ACC112 (cell line): Measurements from ENCODE around the gene NAA30.

Source experiments
- H2AFZ ChIP-seq: fragments of 200-600 bp; sonication (generic); one replicate; pipeline ENCODE4 v1.6.0; 2017; ENCODE audit warnings: antibody characterized with exemption, low read length; ENCODE audit not compliant: unreplicated experiment
- H3K27ac ChIP-seq: fragments of 200-600 bp; sonication (generic); 2 replicates; pipeline ENCODE4 v1.5.1; 2014; ENCODE audit warnings: low read depth, mild to moderate bottlenecking, antibody characterized with exemption, low read length, moderate library complexity
- H3K27me3 ChIP-seq: fragments of 200-600 bp; sonication (generic); 2 replicates; pipeline ENCODE4 v1.6.1; 2014; ENCODE audit warnings: mild to moderate bottlenecking, antibody characterized with exemption, low read length, moderate library complexity, mixed read lengths; ENCODE audit not compliant: insufficient read depth
- H3K36me3 ChIP-seq: fragments of 200-600 bp; sonication (generic); 2 replicates; pipeline ENCODE4 v1.6.1; 2016; ENCODE audit warnings: mild to moderate bottlenecking, antibody characterized with exemption, low read length, moderate library complexity, mixed read lengths; ENCODE audit not compliant: insufficient read depth
- H3K4me1 ChIP-seq: fragments of 200-600 bp; sonication (generic); one replicate; pipeline ENCODE4 v1.6.1; 2016; ENCODE audit warnings: low read length, mixed read lengths; ENCODE audit not compliant: insufficient read depth, unreplicated experiment, control insufficient read depth
- H3K4me3 ChIP-seq: fragments of 200-600 bp; sonication (generic); 2 replicates; pipeline ENCODE4 v1.5.1; 2014; ENCODE audit warnings: mild to moderate bottlenecking, low read depth, low read length
- H3K79me2 ChIP-seq: fragments of 200-600 bp; sonication (generic); one replicate; pipeline ENCODE4 v1.6.0; 2016; ENCODE audit warnings: low read length; ENCODE audit not compliant: control insufficient read depth, unreplicated experiment, insufficient read depth

The NAA30 gene

DNA sequence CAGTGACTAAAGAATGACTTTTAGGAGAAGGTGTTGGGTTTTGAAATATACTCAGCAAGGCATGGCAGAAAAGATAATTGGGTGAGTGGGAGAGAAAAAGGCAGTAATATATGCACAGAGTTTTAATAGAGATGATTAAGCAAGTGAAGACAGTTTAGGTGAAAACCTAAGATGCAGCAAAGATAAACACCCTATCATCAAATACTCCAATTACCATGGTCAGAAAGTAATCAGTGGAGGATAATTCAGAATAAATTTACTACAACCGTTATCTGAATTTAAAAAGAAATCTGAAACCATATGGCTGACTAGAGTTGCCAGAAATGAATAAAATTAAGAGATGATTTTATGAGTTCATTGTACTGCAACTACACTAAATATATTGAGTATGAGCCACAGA, 26.8 kb downstream of the NAA30 start:
- Histone ChIP-seq H3K4me3 (no peak overlapping the region), H3K27me3 (no peaks in the 10 kb centered on the region), H2AFZ (no peak overlapping the region), H3K4me1 (peaks cover 10% of the 10 kb centered on the region), H3K79me2 (no peaks in the 10 kb centered on the region), H3K27ac (no peak overlapping the region), H3K36me3 (no peaks in the 10 kb centered on the region)

DNA sequence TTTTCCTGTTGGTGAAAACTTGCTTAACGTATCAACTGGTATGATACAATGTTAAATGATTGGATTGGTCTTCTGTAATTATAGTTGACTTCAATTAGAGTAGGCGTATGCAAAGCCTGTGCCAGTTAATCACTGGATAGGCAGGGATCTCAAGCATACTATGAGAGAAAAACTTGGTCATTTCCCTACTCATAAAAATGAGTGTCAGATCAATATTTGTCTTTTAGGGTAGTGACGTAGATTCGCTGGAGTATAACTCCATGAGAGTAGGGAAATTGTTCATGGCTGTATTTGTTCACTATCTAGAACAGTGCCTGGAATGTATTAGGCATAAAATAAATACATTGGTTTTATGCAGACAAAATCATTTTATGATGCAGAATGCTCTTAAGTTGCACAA, 28.6 kb downstream of the NAA30 start:
- Histone ChIP-seq H3K27ac (no peak overlapping the region), H3K4me1 (peaks cover 10% of the 10 kb centered on the region), H3K4me3 (no peak overlapping the region), H3K27me3 (no peaks in the 10 kb centered on the region), H2AFZ (no peak overlapping the region), H3K36me3 (no peaks in the 10 kb centered on the region), H3K79me2 (no peaks in the 10 kb centered on the region)

DNA sequence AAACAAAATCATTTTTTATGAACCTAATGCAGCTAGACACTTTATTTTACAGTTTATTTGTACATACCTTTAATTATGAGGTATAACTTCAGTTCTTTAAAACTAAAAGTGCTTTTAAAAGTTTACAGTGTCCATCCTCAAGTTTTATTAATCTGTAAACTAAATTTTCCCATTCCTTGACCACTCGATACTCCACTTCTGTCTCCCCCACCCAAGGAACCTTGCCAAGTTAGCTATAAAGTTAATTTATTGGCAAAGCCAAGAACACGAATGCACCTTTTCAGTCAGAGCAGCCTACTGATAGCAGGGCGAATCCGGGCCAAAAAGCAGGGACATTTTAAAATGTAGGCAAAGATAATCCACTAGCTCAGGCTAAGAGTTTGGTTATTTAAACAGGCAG, 29.6 kb downstream of the NAA30 start:
- no peak overlapping the region for H3K4me3 ChIP-seq
- peaks cover 10% of the 10 kb centered on the region for H3K4me1 ChIP-seq
- no peaks in the 10 kb centered on the region for H3K79me2 ChIP-seq

DNA sequence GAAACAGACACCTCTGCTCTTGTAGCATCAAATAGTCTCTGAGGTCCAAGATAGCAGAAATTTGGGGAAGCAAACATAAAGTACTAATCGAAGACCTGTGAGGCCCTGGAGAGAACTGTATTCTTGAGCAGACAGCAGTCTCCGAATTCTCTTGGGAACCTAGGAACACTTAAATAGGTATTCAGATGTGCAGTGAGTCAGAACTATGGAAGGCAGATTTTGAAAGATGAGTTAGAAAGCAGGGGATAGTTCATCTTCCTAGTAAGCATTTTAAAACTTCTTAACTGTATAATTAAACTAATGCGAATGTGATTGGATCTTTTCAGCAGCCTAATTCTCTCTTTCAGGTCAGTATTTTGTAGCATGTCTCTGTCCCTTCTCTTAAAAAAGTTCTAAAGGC, 30.6 kb downstream of the NAA30 start:
- Histone ChIP-seq H3K27ac (no peak overlapping the region), H3K27me3 (no peaks in the 10 kb centered on the region), H3K4me3 (no peak overlapping the region), H2AFZ (no peak overlapping the region), H3K4me1 (peaks cover 10% of the 10 kb centered on the region), H3K36me3 (no peaks in the 10 kb centered on the region), H3K79me2 (no peaks in the 10 kb centered on the region)

More for the DNA sequence above, 29.6 kb downstream of the NAA30 start:
- no peaks in the 10 kb centered on the region for H3K27me3 ChIP-seq
- no peaks in the 10 kb centered on the region for H3K36me3 ChIP-seq
- H2AFZ ChIP-seq = no peak overlapping the region
- H3K27ac ChIP-seq = no peak overlapping the region

DNA sequence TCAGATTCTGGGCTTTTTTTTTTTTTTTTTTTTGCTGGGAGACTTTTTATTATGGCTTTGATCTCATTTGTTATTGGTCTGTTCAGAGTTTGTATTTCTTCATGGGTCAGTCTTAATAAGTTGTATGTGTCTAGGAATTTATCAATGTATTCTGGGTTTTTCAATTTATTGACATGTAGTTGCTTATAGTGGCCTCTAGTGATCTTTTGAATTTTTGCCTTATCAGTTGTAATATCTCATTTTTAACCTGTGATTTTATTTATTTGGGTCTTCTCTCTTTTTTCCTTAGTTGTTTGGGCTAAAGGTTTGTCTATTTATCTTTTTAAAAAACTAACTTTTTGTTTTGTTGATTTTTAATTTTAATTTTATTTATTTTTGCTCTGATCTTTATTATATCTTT, 45.5 kb downstream of the NAA30 start:
- H3K27ac ChIP-seq = no peak overlapping the region
- no peak overlapping the region for H3K4me3 ChIP-seq
- no peaks in the 10 kb centered on the region for H3K36me3 ChIP-seq
- H3K27me3 ChIP-seq = peaks cover 35% of the 10 kb centered on the region
- H3K79me2 ChIP-seq = no peaks in the 10 kb centered on the region
- no peak overlapping the region for H2AFZ ChIP-seq
- H3K4me1 ChIP-seq = no peaks in the 10 kb centered on the region

DNA sequence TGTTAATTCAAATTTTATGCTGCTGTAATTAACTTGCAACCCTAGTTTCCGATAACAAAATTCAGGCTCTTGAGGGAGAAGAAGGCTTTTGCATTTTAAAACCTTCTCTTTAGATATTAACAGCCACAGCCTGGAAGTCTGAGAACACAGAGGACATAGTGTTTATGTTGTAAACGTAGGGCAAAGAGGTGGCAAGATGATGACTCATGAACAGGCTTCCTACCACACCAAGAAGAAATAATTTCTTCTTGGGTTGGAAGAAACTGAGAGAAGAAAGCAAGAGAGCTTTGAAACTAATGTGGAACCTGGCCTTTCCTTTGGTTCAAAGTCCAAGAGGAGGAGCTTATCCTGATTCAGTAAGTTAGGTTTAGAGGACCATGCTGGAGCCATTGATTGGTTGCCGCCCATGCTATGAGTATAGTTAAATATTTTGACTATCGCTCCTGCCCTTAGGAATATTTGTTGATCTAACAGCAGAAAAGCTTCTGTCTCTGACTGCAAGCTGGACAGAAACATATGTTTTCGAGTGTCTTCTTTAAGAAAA, 71.5 kb downstream of the NAA30 start:
- Histone ChIP-seq H3K79me2 (no peaks in the 10 kb centered on the region), H3K4me3 (no peak overlapping the region), H3K27me3 (no peaks in the 10 kb centered on the region), H3K27ac (no peak overlapping the region), H3K36me3 (no peaks in the 10 kb centered on the region), H3K4me1 (no peaks in the 10 kb centered on the region), H2AFZ (no peak overlapping the region)

DNA sequence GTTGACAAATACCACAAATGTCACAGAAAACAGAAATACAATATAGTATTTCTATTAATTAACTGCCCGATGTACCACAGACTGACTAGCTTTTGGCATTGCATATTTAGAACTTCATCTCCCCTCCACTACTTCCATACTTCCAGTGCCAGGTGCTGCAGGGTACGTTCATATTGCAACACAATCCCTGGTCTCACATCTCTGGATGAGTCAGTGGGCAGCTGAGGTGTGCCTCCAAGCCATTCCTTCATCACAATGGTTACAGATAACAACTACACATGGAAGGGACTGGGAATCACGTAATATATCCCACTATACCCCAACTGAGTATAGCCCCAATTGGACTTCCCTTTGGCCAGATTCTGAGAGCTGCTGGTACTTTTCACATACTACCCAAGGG, 72.2 kb downstream of the NAA30 start:
- no peaks in the 10 kb centered on the region for H3K36me3 ChIP-seq
- H2AFZ ChIP-seq = no peak overlapping the region
- H3K27ac ChIP-seq = no peak overlapping the region

DNA sequence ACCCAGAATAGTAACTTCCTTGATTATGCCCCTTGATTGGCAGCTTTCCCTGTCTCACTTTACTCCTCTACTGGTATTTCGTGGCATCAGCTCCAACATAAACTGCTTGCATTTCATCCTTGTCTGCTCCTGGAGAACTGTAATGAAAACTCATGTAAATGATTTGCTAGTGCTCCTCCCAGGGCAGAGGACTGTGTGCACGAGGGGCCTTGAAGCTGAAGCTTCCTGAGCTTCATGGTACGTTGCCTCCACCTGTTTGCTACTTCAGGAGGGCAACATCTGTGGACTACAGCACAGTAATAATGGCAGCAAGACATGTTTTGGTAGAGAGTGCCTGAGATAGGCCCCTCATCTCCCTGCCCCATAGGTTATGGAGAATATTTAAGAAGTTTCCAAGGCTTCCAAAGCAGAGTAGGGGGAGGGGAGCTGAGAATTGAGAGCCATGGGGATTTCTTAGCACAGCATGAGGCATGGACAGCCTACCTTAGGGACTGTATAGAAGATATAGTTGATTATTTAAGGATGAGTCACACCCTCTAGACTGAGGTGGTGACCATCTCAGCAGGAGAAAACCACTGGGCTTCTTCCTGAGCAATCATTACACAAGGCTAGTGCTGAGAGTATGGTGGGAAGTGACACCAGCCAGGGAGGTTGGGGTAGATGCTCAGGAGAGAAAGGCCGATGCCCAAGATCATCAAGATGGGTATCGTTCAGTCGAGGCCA, 73.8 kb downstream of the NAA30 start:
- no peaks in the 10 kb centered on the region for H3K79me2 ChIP-seq
- no peaks in the 10 kb centered on the region for H3K4me1 ChIP-seq
- no peak overlapping the region for H2AFZ ChIP-seq
- H3K4me3 ChIP-seq = no peak overlapping the region
- no peak overlapping the region for H3K27ac ChIP-seq
- H3K27me3 ChIP-seq = no peaks in the 10 kb centered on the region
- H3K36me3 ChIP-seq = no peaks in the 10 kb centered on the region

More for the DNA sequence above, 72.2 kb downstream of the NAA30 start:
- no peaks in the 10 kb centered on the region for H3K79me2 ChIP-seq
- no peak overlapping the region for H3K4me3 ChIP-seq
- no peaks in the 10 kb centered on the region for H3K4me1 ChIP-seq
- no peaks in the 10 kb centered on the region for H3K27me3 ChIP-seq
